Stimulated activated CD4-positive, alpha-beta T cell treated with anti-CD3 and anti-CD28 coated beads, Interleukin-1b, Interleukin-23, amount 100 ng/mL, for 1 hour (primary cell): ENCODE measurements around the gene PET100.
A peak's percentile ranks its signal among the peaks of the same experiment; 100 is the strongest.

Experiments
- DNase-seq, 2 donors: peaks; one replicate each; pipeline ENCODE4 v3.0.0-alpha.2; 2020; ENCODE audit warnings: low read depth in 2 of 2

Gene PET100

DNA sequence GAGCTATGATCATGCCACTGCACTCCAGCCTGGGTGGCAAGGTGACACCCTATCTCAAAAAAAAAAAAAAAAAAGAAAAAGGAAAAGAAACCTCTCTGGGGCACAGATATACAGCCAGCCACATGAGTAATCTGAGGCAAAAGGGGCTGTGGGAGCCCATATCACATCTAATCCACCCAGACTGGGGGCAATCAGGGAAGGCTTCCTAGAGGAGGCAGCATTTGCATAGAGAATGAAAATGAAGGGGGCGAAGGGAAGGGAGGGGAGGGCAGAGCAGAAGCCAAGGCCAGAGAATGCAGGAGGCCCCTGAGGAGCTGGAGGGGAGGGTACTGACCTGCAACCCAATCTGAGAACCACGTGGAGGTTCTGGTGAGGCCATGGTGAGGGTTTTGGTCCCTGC lies 20.6 kb downstream of the PET100 start:
- no peak for DNase-seq

DNA sequence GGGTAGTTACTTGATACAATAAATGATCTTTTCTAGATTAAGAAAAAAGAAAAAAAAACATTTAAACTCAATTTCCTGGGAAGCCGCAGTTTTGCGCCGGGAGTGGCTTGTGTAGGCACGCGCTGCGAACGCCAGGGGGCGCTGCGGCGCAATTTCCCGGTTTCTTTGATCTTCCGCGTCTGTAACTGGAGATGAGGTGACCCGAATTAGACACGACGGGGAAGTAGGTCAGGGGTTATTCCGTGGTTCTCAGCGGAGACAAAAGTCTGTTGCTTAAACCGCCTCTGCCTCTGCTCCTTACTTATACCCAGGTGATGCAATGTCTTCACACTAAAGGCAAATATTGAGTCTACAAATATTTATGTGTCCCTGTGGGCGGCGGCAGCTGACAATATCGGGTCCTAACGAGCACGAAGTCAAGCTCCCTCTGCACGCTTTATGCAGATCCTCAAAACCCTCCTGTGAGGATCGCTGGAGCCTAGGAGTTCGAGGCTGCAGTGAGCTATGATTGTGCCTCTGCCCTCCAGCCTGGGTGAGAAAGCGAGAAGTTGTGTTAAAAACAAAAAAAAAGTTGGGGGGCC lies 22.6 kb downstream of the PET100 start:
- DNase-seq = peak; percentile 70 to 80

DNA sequence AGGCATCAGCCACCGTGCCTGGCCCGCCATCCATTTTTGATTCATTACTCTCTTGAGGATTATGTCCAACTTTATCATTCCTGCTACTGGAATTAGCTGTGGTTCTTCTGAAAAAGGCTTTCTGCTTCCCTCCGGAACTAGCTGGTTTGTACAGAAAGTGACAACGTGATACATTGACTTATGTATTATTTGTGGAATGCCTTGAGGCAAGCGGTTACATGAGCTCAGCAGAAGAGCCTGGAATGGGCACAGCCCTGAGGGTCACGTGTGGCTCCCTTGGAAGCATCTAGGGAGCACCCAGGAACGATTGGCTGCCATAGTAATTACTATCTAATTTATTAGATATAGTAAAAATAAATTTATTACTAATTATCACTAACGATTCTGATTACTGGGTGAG lies 24.8 kb downstream of the PET100 start:
- no peak for DNase-seq

DNA sequence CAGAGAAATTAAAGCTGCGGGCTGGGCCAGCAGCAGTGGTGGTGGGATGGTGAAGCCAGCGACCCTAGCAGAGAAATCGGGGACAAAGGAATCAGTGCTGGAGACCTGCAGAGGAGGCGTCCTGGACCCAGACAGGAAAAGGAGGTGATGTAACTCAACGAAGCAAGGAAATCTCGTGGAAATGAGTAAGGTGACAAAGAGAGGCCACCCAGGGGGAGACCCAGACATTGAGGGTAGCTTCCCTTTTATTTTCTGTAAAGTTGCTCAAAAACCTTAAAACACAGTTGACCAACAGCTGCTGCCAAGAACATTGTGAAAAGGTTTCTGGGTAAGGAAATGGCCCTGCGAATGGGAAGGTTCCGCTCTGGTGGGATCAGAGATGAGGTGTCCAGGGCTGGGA lies 26.0 kb downstream of the PET100 start:
- no peak for DNase-seq

DNA sequence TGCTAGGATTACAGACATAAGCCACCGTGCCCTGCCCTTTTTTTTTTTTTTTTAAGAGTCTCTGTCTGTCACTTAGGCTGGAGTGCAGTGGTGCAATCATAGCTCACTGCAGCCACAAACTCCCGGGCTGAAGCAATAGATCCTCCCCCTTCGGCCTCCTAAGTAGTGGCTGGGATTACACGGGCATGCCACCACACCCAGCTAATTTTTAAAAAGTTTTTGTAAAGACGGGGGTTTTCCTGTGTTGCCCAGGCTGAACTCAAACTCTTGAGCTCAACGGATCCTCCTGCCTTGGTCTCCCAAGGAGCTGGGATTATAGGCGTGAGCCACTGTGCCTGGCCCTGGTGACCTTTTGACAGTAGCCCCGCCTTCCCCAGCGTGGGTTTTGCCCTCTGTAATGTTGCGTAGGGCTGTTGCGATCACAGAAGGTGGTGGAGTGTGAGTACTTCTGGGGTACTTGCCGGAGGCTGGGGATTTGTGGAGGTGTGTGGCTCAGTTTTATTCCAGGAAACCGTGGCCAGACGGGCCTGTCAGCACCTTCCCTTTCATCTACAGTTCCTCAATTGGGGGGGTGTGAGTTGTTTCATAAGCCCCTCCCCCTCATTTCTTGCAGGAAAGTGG lies 27.6 kb downstream of the PET100 start:
- no peak for DNase-seq

DNA sequence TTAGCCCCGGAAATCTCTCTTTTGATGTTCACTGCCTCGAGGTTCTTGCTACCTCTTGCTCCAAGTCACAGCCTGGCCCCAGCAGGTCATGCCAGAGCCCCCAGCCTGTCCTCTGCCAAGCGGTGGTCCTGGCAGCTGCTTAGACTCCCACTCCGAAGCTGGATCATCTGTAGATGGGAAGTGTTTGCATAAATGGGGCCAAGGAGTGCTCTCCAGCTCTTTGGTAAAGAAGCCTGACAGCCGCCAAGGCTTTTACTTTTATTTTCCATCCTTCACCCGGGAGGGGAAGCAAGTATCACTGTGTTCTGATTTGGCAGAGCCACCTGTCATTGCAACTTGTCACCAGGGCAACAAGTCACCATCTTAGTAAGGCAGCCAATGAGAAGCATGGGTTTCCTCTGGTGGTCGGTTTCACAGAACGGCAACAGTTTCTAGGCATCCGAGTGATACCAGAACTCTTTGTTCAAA lies 28.7 kb downstream of the PET100 start:
- DNase-seq = no peak

DNA sequence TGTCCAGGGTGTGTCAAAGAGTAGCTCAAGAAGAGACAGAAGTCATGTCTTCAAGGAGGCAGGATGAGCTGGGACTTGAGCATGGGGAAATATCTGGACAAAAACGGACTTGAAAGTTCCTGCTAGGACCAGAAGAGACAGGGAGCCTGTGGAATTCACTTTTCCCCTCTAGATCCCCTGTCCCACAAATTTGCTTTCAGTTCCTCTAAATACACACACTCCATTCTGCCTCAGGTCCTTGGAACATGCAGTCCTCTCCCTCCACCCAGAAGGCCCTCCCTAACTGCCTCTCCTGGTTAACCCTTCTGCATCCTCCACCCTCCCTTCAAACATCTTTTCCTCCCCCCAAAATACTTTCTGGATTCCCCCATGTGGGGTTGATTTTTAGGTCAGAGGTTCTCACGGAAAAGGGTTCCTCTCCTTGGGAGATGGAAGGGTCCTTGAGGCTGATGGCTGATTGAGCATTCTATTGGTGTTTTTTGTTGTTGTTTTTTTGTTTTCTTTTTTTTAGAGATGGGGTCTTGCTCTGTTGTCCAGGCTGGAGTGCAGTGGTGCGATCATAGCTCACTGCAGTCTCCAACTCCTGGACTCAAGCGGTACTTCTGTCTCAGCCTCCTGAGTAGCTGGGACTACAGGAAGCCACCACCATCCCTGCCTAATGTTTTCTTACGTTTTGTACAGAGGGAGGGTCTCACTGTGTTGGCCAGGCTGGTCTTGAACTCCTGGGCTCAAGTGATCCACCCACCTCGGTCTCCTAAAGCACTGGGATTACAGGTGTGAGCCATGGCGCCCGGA lies 32.3 kb downstream of the PET100 start:
- no peak for DNase-seq

DNA sequence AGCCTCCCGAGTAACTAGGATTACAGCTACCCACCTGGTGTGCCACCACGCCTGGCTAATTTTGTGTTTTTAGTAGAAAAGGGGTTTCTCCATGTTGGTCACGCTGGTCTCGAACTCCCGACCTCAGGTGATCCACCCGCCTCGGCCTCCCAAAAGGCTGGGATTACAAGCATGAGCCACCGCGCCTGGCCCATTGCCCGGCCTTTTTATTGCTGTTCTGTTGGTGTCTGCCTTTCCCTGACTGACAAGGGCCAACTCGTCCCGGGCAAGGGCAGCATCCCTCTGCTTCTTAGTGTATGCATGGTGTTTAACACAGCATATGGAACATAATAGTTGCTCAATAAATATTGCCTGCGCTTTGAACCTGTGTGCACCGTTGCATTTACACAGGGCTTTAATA lies 33.1 kb downstream of the PET100 start:
- no peak for DNase-seq

DNA sequence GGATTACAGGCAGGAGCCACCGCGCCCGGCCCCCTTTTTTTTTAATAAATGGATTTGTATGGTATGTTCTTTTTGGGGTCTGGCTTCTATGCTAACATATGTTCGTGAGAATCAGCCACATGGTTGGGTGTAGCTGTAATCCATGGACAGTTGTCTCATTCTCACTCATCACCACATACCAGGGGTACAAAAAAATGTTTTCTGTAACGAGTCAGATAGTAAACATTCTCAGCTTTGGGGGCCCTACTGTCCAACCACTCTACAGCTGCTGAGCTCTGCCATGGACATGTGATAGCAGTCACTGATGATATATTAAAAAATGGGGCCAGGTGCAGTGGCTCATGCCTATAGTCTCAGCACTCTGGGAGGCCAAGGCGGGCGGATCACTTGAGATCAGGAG lies 34.1 kb downstream of the PET100 start:
- DNase-seq = no peak

DNA sequence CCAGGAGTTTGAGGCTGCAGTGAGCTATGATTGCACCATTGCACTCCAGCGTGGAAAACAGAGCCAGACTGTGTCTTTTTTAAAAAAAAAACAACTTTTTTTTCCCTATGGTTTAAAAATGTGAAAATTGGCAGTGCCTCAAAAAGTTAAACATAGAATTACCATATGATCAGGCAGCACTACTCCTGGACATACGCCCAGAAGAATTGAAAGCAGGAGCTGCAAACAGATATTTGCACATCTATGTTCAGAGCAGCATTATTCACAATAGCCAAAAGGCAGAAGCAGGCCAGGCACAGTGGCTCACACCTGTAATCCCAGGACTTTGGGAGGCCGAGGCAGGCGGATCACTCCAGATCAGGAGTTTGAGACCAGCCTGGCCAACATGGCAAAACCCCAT lies 35.5 kb downstream of the PET100 start:
- DNase-seq = no peak

DNA sequence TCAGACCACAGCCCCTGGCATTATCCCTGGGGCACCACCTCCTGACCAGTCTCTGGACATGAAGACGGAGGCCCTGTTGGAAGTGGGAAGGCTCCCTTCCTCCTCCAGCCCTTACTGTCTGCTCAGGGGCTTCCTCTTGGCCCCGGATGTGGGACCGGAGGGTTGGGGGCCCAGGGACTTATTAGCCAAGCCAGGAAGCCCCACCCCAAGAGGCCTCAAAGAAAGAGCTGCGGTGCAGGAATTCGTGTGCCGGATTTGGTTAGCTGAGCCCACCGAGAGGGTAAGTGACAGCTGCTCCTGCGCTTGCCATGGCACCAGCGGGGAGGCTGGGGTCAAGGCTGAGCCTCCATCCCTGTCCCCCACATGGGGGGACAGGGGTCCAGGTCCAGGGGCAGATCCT lies 39.2 kb downstream of the PET100 start, which contains the start of gene RETN:
RETN (plus strand) TSS at position 208 of the 400 bp plus-strand sequence. CDS start 278 bp downstream, outside the sequence.
- no peak for DNase-seq

DNA sequence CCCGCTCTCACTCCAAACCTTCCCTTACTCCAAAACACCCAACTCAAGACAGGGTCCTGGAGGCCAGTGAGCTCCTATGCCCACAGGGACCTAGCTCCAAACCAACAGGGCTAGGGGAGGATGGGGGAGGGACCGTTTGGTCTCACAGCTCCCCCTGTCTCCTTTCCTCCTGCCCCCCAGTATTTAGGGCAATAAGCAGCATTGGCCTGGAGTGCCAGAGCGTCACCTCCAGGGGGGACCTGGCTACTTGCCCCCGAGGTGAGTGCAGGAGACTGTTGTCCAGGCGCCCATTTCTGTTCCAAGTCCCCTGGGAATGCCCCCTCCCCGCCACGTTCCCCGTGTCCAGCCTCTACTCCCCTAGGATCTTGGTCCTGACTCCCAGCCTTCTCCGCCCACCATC lies 40.0 kb downstream of the PET100 start:
- DNase-seq = no peak

DNA sequence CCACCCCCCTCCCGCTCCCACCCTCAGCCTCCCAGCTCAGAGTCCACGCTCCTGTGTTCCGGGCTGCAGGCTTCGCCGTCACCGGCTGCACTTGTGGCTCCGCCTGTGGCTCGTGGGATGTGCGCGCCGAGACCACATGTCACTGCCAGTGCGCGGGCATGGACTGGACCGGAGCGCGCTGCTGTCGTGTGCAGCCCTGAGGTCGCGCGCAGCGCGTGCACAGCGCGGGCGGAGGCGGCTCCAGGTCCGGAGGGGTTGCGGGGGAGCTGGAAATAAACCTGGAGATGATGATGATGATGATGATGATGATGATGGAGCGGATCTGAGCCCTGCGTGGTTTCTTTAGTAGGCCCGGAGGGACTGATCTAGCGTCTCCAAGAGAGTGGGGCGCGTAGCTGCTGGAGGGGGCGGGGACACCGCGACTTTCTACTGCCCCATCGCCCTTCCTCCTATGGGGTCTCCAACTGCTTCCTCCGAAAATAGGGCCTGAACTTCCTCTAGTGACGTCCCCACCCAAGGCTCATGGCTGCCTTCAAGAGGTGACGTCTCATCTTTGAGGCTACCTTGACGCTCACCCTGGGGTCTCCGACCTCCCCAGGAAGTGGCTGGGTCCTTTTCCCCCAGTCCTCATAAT lies 40.7 kb downstream of the PET100 start:
- no peak for DNase-seq

DNA sequence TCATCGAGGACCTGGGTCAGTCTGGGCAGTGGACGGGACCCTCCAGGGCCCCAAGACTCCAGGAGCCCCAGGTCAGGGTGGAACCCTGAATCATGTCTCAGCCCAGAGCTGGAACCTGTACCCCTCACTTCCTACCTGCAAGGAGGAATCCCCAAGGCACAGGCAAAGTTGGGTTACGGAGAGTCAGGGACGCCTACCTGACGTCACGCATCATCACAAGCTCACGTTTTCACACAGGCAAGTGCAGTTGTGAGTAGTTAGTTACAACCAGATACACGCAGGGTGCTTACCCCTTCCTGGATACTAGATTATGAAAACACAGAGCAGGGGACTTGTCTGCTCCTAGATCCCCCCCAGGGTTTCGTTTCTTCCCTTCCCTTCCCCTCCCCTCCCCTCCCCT lies 41.2 kb downstream of the PET100 start:
- no peak for DNase-seq

DNA sequence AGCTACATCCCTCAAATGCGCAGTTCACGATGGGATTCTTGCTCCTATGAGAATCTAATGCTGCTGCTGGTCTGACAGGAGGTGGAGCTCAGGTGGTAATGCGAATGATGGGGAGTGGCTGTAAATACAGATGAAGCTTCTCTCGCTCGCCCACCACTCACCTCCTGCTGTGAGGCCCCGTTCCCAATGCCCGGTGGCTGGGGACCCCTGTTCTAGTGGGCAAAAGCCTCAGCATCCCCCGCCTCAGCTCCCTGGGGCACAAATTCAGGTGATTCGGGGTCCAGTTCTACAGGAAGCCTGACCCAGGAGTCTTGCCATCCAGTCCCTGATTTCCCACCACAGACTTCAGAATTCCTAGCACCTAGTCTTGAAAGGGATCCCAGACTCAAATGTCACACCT lies 42.9 kb downstream of the PET100 start:
- DNase-seq = no peak

DNA sequence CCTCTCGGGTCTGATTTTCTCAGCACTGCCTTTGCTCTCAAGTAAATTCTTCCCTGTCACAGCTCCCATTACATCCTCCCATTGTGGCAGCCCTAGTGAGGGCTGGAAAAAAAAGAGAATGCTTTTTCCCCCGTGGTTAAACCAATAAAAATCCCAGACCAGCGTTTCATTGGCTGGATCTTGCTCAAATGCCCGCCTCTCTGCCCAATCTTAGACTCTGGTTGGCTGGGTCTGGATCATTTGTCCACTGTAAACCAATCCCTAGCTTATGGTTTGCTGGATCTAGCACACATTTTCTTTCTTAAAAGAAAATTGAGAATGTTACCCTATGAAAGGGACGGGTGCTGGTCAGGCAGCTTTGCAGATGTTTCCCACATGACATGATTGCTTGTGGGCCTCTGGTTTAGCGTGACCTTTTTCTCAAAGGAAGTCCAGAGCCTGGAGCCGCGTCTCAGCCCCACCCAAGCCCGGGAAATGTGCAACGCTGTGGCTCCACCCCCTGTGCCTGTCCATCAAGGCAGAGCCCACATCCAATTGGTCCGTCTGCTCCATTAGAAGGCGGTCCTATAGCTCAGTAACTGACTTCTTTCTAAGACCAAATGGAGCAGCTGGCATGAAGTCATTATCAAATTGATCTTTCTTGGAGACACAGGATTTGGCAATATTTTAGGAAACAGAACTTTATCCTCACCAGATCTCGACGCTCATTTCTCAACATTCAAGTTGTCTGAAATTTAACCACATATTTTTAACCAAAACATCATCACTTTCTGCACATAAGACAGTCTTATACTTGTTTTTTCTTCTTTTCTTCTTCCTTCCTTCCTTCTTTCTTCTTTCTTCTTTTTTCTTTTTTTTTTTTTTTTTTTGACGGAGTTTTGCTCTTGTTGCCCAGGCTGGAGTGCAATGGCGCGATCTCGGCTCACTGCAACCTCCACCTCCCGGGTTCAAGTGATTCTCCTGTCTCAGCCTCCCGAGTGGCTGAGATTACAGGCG lies 44.7 kb downstream of the PET100 start:
- no peak for DNase-seq

DNA sequence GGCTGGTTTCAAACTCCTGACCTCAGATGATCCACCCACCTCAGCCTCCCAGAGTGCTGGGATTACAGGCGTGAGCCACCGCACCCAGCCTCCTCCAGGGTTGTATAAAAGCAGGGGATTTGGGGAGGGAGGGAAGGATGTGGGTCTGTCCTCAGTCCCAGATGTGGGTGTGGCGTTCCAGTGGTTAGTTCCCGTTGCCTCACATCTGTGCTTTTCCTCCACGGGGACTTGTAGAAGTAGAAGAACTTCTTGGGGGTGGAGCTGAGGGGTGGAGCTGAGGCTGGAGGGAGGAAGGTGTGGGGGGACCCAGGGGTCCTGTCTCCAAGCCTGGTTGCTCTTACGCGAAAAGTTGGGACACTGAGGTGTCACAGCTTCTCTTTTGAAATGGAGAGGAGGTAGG lies 46.8 kb downstream of the PET100 start:
- DNase-seq = no peak

DNA sequence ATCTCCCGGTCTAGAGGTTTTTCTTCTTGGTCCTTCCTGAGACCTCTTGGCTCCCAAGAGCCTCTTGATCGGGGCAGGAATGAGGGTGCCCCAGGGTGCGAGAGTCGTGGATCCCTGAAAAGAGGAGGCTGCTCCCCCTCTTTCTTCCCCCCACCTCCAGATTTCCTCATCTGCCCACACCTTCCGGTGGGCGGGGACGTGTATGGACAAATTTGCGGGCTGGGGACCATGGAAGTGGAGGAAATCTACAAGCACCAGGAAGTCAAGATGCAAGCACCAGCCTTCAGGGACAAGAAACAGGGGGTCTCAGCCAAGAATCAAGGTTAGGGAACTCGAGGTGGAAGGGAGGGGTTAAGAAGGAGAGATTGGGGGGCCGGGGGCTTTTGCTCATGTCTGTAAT lies 47.3 kb downstream of the PET100 start, which contains the start of gene MCEMP1:
MCEMP1 (plus strand) TSS at position 237 of the 400 bp plus-strand sequence; CDS start at position 268, 31 bp downstream.
- DNase-seq = no peak

DNA sequence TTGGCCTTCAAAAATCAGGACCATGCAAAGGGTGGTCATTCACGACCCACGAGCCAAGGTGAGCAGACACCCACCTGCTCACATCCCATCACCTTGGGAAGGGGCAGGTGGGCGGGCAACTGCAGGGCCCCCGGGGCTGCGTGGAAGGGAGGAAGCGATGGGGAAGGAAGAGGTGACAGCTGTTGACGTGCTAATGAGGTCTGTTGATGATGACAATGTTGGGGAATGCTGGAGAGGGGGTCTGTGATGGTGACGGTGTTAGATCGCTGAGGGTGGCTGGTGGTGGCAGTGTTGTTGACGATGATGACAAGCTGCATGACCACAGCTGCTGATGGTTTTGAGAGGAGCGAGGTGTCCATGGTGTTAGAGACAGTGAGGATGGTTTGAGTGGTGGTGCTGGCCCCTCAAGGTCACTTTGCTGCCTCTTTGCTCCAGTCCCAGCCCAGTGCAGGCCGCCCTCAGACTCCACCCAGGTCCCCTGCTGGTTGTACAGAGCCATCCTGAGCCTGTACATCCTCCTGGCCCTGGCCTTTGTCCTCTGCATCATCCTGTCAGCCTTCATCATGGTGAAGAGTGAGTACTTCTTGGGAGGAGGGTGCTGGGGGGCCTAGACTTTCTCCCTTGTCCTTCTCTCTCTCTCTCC lies 48.2 kb downstream of the PET100 start:
- DNase-seq = no peak

DNA sequence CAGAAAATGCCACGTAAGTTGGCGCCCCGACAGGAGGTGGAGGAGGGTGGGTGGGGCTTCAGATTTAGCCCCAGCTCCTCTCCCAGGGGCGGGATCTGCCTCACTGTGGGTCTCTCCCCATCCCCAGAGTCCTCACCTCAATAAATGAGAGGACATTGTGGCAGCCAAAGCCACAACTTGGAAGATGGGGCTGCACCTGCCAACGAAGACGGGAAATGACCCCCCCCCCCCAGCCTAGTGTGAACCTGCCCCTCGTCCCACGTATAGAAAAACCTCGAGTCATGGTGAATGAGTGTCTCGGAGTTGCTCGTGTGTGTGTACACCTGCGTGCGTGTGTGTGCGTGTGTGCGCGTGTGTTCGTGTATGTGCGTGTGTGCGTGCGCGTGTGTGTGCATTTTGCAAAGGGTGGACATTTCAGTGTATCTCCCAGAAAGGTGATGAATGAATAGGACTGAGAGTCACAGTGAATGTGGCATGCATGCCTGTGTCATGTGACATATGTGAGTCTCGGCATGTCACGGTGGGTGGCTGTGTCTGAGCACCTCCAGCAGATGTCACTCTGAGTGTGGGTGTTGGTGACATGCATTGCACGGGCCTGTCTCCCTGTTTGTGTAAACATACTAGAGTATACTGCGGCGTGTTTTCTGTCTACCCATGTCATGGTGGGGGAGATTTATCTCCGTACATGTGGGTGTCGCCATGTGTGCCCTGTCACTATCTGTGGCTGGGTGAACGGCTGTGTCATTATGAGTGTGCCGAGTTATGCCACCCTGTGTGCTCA lies 49.6 kb downstream of the PET100 start:
- DNase-seq = peak; percentile 31 to 49
